H1 (cell line): ENCODE results near the gene HES7. TPM values are rescaled to one million over a fixed set of nuclear protein-coding genes. Genes with fewer than 3 reads are reported as not detected.

Source experiments
- CTCF ChIA-PET: fragments of 300-600 bp; sonication (Branson Sonifier 250); formaldehyde crosslinking; loops from one replicate; lab custom pipeline; 2021; ENCODE audit not compliant: partially characterized antibody; lab: Charles Lee
- POLR2A ChIA-PET: fragments of 300-600 bp; sonication (Branson Sonifier 250); formaldehyde crosslinking; loops from one replicate; lab custom pipeline; 2021; ENCODE audit warnings: inconsistent platforms; ENCODE audit not compliant: partially characterized antibody; lab: Charles Lee
- DNase-seq, 2 experiments: peaks; one replicate each; pipeline versions ENCODE4 v3.0.0 to v3.0.0-alpha.2; 2010 to 2022; ENCODE audit warnings: low spot score in 2 of 2, low read depth in 1 of 2, mixed read lengths in 1 of 2
- FAIRE-seq: peaks from 2 replicates; lab custom pipeline; 2011; peaks lifted over from hg19 to GRCh38; lab: Jason Lieb, UNC
- H2AFZ ChIP-seq: 2 replicates; pipeline ENCODE4 v1.8.1; 2012; ENCODE audit warnings: low read length, inconsistent platforms
- H2AK5ac ChIP-seq: 2 replicates; pipeline ENCODE4 v1.6.1; 2013; ENCODE audit warnings: low read depth, low read length
- H2BK120ac ChIP-seq: replicated peaks from 2 replicates; pipeline ENCODE3; 2013; ENCODE audit warnings: low read depth, low read length, inconsistent platforms
- H2BK12ac ChIP-seq: 2 replicates; pipeline ENCODE4 v1.6.1; 2013; ENCODE audit warnings: low read depth, low read length
- H2BK15ac ChIP-seq: 2 replicates; pipeline ENCODE4 v1.6.1; 2013; ENCODE audit warnings: low read length
- H2BK20ac ChIP-seq: 2 replicates; pipeline ENCODE4 v1.6.1; 2013; ENCODE audit warnings: low read length
- H2BK5ac ChIP-seq: 2 replicates; pipeline ENCODE4 v1.6.1; 2013; ENCODE audit warnings: low read depth, low read length
- H3K14ac ChIP-seq: 2 replicates; pipeline ENCODE4 v1.6.1; 2013; ENCODE audit warnings: inconsistent platforms; ENCODE audit not compliant: insufficient read length
- H3K18ac ChIP-seq: 2 replicates; pipeline ENCODE4 v1.6.1; 2013; ENCODE audit warnings: low read length; ENCODE audit errors: extremely low read depth
- H3K23ac ChIP-seq: 2 replicates; pipeline ENCODE4 v1.6.1; 2013; ENCODE audit warnings: inconsistent platforms; ENCODE audit not compliant: insufficient read length
- H3K23me2 ChIP-seq: 2 replicates; pipeline ENCODE4 v1.6.1; 2013; ENCODE audit warnings: low read depth, low read length
- H3K27ac ChIP-seq: 2 replicates; pipeline ENCODE4 v1.6.1; 2011; ENCODE audit warnings: low read depth, low read length, inconsistent platforms
- H3K27me3 ChIP-seq, 4 experiments: replicated peaks in 1 of 4; 1 replicate in 1 of 4; 2 replicates in 3 of 4; pipeline versions ENCODE4 v1.6.1 to v1.8.1; 2011 to 2013; ENCODE audit warnings: low read length in 3 of 4, mild to moderate bottlenecking in 3 of 4, inconsistent platforms in 2 of 4, mixed read lengths in 2 of 4, moderate library complexity in 1 of 4; ENCODE audit not compliant: control insufficient read depth in 3 of 4, insufficient read depth in 3 of 4; ENCODE audit errors: extremely low read depth in 1 of 4
- H3K36me3 ChIP-seq, 4 experiments: 2 replicates each; pipeline versions ENCODE4 v1.6.1 to v1.8.1; 2011 to 2013; ENCODE audit warnings: mild to moderate bottlenecking in 4 of 4, low read length in 3 of 4, moderate library complexity in 2 of 4, control low read depth in 1 of 4, inconsistent platforms in 1 of 4; ENCODE audit not compliant: insufficient read depth in 4 of 4, control insufficient read depth in 2 of 4
- H3K4ac ChIP-seq: replicated peaks from 2 replicates; pipeline ENCODE3; 2013; ENCODE audit warnings: low read length, low read depth, mixed read lengths, inconsistent platforms; ENCODE audit not compliant: insufficient read length
- H3K4me1 ChIP-seq, 4 experiments: replicated peaks in 1 of 4; 1 replicate in 1 of 4; 2 replicates in 3 of 4; pipeline versions ENCODE4 v1.6.1 to v1.8.1; 2011 to 2013; ENCODE audit warnings: low read length in 3 of 4, inconsistent platforms in 2 of 4, mixed read lengths in 1 of 4; ENCODE audit not compliant: insufficient read depth in 4 of 4, control insufficient read depth in 3 of 4
- H3K4me2 ChIP-seq, 2 experiments: 2 replicates each; pipeline versions ENCODE4 v1.6.1 to v1.8.1; 2011 to 2013; ENCODE audit warnings: low read depth in 2 of 2, low read length in 2 of 2, control low read depth in 1 of 2, inconsistent platforms in 1 of 2, mild to moderate bottlenecking in 1 of 2; ENCODE audit not compliant: insufficient read depth in 1 of 2
- H3K4me3 ChIP-seq, 4 experiments: fragments of 200-600, 300-600 bp in 1 of 4; sonication (generic), shearing (Covaris generic), sonication (Bioruptor Twin) in 1 of 4; 2 replicates each; pipeline versions ENCODE4 v1.5.1 to v1.8.1; 2011 to 2016; ENCODE audit warnings: low read length in 4 of 4, low read depth in 3 of 4, control low read depth in 2 of 4, inconsistent platforms in 2 of 4, mild to moderate bottlenecking in 2 of 4, mixed read lengths in 1 of 4, moderate library complexity in 1 of 4; ENCODE audit not compliant: insufficient read depth in 2 of 4; ENCODE audit errors: extremely low read depth in 1 of 4
- H3K56ac ChIP-seq: replicated peaks from 2 replicates; pipeline ENCODE3; 2013; ENCODE audit warnings: low read depth, mild to moderate bottlenecking, mixed read lengths, low read length, inconsistent platforms; ENCODE audit not compliant: insufficient read length
- H3K79me1 ChIP-seq: 2 replicates; pipeline ENCODE4 v1.6.1; 2013; ENCODE audit warnings: low read depth, low read length, control low read depth
- H3K79me2 ChIP-seq, 2 experiments: 2 replicates each; pipeline versions ENCODE4 v1.6.1 to v1.8.1; 2012 to 2013; ENCODE audit warnings: low read length in 2 of 2, mild to moderate bottlenecking in 2 of 2, inconsistent platforms in 1 of 2; ENCODE audit not compliant: insufficient read depth in 2 of 2, control insufficient read depth in 1 of 2
- H3K9ac ChIP-seq, 4 experiments: replicated peaks in 1 of 4; 1 replicate in 1 of 4; 2 replicates in 3 of 4; pipeline versions ENCODE4 v1.6.1 to v1.8.1; 2011 to 2013; ENCODE audit warnings: low read depth in 3 of 4, low read length in 3 of 4, control low read depth in 2 of 4, mild to moderate bottlenecking in 2 of 4, moderate library complexity in 2 of 4, inconsistent platforms in 1 of 4; ENCODE audit errors: extremely low read depth in 1 of 4
- H3K9me3 ChIP-seq, 2 experiments: 2 replicates each; pipeline versions ENCODE4 v1.6.1 to v1.8.1; 2012 to 2013; ENCODE audit warnings: mild to moderate bottlenecking in 2 of 2, moderate library complexity in 2 of 2, control low read depth in 1 of 2, inconsistent platforms in 1 of 2, low read depth in 1 of 2, low read length in 1 of 2, mixed read lengths in 1 of 2; ENCODE audit not compliant: insufficient read depth in 2 of 2
- H4K20me1 ChIP-seq, 2 experiments: replicated peaks in 1 of 2; 2 replicates each; pipeline versions ENCODE3 to v1.8.1; 2011 to 2013; ENCODE audit warnings: inconsistent platforms in 2 of 2, low read length in 2 of 2, mild to moderate bottlenecking in 1 of 2; ENCODE audit not compliant: insufficient read depth in 2 of 2, control insufficient read depth in 1 of 2
- H4K5ac ChIP-seq: 2 replicates; pipeline ENCODE4 v1.6.1; 2013; ENCODE audit warnings: low read length, low read depth, mixed read lengths, inconsistent platforms; ENCODE audit not compliant: insufficient read length
- H4K8ac ChIP-seq: 2 replicates; pipeline ENCODE4 v1.8.0; 2013; ENCODE audit warnings: mild to moderate bottlenecking, moderate library complexity, low read length, inconsistent platforms; ENCODE audit not compliant: insufficient read depth; ENCODE audit errors: extremely low read depth
- H4K91ac ChIP-seq: replicated peaks from 2 replicates; pipeline ENCODE3; 2013; ENCODE audit warnings: low read length, mixed read lengths, inconsistent platforms; ENCODE audit not compliant: insufficient read length
- ATF2 ChIP-seq: IDR thresholded peaks from 2 replicates; pipeline ENCODE4 v1.6.1; 2012; ENCODE audit warnings: low read length, inconsistent platforms
- CBX5 ChIP-seq: fragments of 300-800, 300-1000 bp; sonication (generic); IDR thresholded peaks from 2 replicates; pipeline ENCODE4 v1.7.1; 2016; ENCODE audit warnings: antibody characterized with exemption, low read length, low read depth
- CBX8 ChIP-seq: fragments of 300-800, 300-1000 bp; sonication (generic); IDR thresholded peaks from 2 replicates; pipeline ENCODE4 v1.7.1; 2016; ENCODE audit warnings: low read depth, low read length, borderline replicate concordance
- EGR1 ChIP-seq: IDR thresholded peaks from 2 replicates; pipeline ENCODE4 v1.6.1; 2011; ENCODE audit warnings: low read depth, low read length, borderline replicate concordance
- SUZ12 ChIP-seq: fragments of 200-600 bp; sonication (generic); IDR thresholded peaks from 2 replicates; pipeline ENCODE4 v1.6.1; 2012; ENCODE audit warnings: mild to moderate bottlenecking, inconsistent platforms, low read length, moderate library complexity, mixed read lengths
- WGBS, 2 experiments: shearing (Covaris generic) in 1 of 2; methylation state at CpG; one replicate each; pipeline versions ENCODE4 v1.1.6 to v1.1.7; 2013 to 2015; ENCODE audit warnings: low lambda C conversion rate in 2 of 2, mixed read lengths in 2 of 2, inconsistent platforms in 1 of 2, low coverage in 1 of 2, missing lambda C conversion rate in 1 of 2; ENCODE audit not compliant: insufficient replicate concordance in 2 of 2, insufficient coverage in 1 of 2, insufficient read length in 1 of 2; ENCODE audit errors: extremely low coverage in 1 of 2, missing lambda C conversion rate in 1 of 2; 5-methylcytosine and 5-hydroxymethylcytosine counted together
- polyA plus RNA-seq, 7 experiments: library from polyadenylated mRNA; depleted of rRNA in 3 of 7; stranded (reverse) in 5 of 7; unstranded in 2 of 7; fragments of >200 nt in 5 of 7; fragments of 200-250 nt in 2 of 7; gene quantifications; 1 replicate in 5 of 7; 2 replicates in 1 of 7; 4 replicates in 1 of 7; pipeline versions ENCODE4 v1.2.1 to v1.2.3, GENCODE V29; 2011 to 2013; ENCODE audit warnings: missing spikeins in 2 of 7, mixed read lengths in 2 of 7
- total RNA-seq: library from RNA; stranded (reverse); fragmentation: NEBNext Ultra II Directional; extraction: Animal tissue kit (Norgen Biotek cat#: 25700); gene quantifications from 2 replicates; pipeline ENCODE4 v1.2.1, GENCODE V29; 2021

The HES7 gene
- total and polyA plus RNA-seq, 2 of the 8 experiments (the other 6 are each of a cell fraction or from before 2014, with no cell fraction given): 0.20 to 0.32 TPM

GRCh38 chr17:8103549-8103948 lies 20.4 kb downstream of the HES7 start:
- H4K20me1 ChIP-seq: no peaks in the 10 kb centered on the region
- H3K18ac ChIP-seq: no peak overlapping the region
- no peak overlapping the region for H2BK5ac ChIP-seq
- CTCF ChIA-PET: interaction anchor here (2.6 to 23.3 kb wide), 5 partner anchors 7 to 44 kb away, joined by 7 to 501 read pairs (median 116); partner anchors contain the start of genes ALOX12B and ALOXE3
- H2BK20ac ChIP-seq: no peak overlapping the region
- no peak overlapping the region for H3K27ac ChIP-seq
- H3K23ac ChIP-seq: no peak overlapping the region
- H3K4me2 ChIP-seq: no peak overlapping the region
- no peaks in the 10 kb centered on the region for H3K4me1 ChIP-seq
- H3K4ac ChIP-seq: no peak overlapping the region
- no peaks in the 10 kb centered on the region for H3K36me3 ChIP-seq
- no peak overlapping the region for H2BK120ac ChIP-seq
- H4K91ac ChIP-seq: no peak overlapping the region
- H3K27me3 ChIP-seq: peaks cover 0 to 5% (median 3%) of the 10 kb centered on the region in 4 experiments; a peak in 4 of 7 replicates
- 94% methylated on average over 4 of the region's 4 CpGs; no CpG with 5 or more reads in 1 of the 2 experiments for WGBS, 2 experiments
- no peak overlapping the region for H3K9ac ChIP-seq
- H3K9me3 ChIP-seq: no peaks in the 10 kb centered on the region
- H2AFZ ChIP-seq: no peak overlapping the region
- DNase-seq (no peak), FAIRE-seq (no peak)
- H3K56ac ChIP-seq: no peak overlapping the region
- no peak overlapping the region for H3K4me3 ChIP-seq
- no peaks in the 10 kb centered on the region for H3K79me1 ChIP-seq
- H3K14ac ChIP-seq: no peak overlapping the region
- no peak overlapping the region for H2BK15ac ChIP-seq
- no peaks in the 10 kb centered on the region for H3K23me2 ChIP-seq
- H2BK12ac ChIP-seq: no peak overlapping the region
- POLR2A ChIA-PET: interaction anchor here (0.7 kb wide), 1 partner anchor 13 kb away, joined by 4 read pairs; no protein-coding TSS in a partner anchor
- H4K5ac ChIP-seq: no peak overlapping the region
- no peak overlapping the region for H2AK5ac ChIP-seq
- H4K8ac ChIP-seq: no peak overlapping the region
- H3K79me2 ChIP-seq: no peaks in the 10 kb centered on the region
- no peak for TF ChIP-seq CBX5
- TF ChIP-seq SUZ12: no peak
- TF ChIP-seq CBX8: no peak
- no peak for TF ChIP-seq ATF2
- TF ChIP-seq EGR1: no peak
